Myocyte (in vitro differentiated cells): Measurements from ENCODE around the gene ELOVL2. TPM values are rescaled to one million over a fixed set of nuclear protein-coding genes. Genes with fewer than 3 reads are reported as not detected.
"Not testable (repeated sequence)": the region's sequence is repeated elsewhere in the genome, so short reads cannot be mapped to it uniquely, and the experiment has no call there.

Source experiments
- DNase-seq: peaks from one replicate; pipeline ENCODE4 v3.0.0-alpha.2; 2012; ENCODE audit warnings: low read depth
- total RNA-seq: library from RNA; depleted of rRNA; stranded (reverse); fragments of >200 nt; gene quantifications from 2 replicates; pipeline ENCODE4 v1.2.3, GENCODE V29; 2014

Gene ELOVL2
- total RNA-seq, 1 donor from 2014 or later, result 0.05 TPM

GRCh38 chr6:10984959-10985358 lies 59.1 kb downstream of the ELOVL2 start:
- DNase-seq, result not testable (repeated sequence)

GRCh38 chr6:10981409-10981808 lies 62.7 kb downstream of the ELOVL2 start:
- no peak for DNase-seq

- DNase-seq, result no peak
These were observed 64.5 kb downstream of the ELOVL2 start for GRCh38 chr6:10979603-10980002.

GRCh38 chr6:10977231-10977968 lies 66.7 kb downstream of the ELOVL2 start:
- DNase-seq, result no peak

- DNase-seq, result no peak
These were observed 67.5 kb downstream of the ELOVL2 start for GRCh38 chr6:10976571-10976970.

- DNase-seq, result no peak
These were observed 71.9 kb downstream of the ELOVL2 start for GRCh38 chr6:10972196-10972595.

GRCh38 chr6:10970731-10971130 lies 73.4 kb downstream of the ELOVL2 start:
- no peak for DNase-seq

GRCh38 chr6:10968776-10969175 lies 75.3 kb downstream of the ELOVL2 start:
- no peak for DNase-seq

GRCh38 chr6:10964684-10965083 lies 79.4 kb downstream of the ELOVL2 start:
- DNase-seq, result no peak

GRCh38 chr6:10963113-10963512 lies 81.0 kb downstream of the ELOVL2 start:
- DNase-seq, result no peak

GRCh38 chr6:10962673-10963072 lies 81.4 kb downstream of the ELOVL2 start:
- DNase-seq, result peak; percentile 15

- DNase-seq, result no peak
These were observed 82.3 kb downstream of the ELOVL2 start for GRCh38 chr6:10961837-10962236.

- no peak for DNase-seq
These were observed 83.9 kb downstream of the ELOVL2 start for GRCh38 chr6:10960171-10960570.

GRCh38 chr6:10957414-10957886 lies 86.7 kb downstream of the ELOVL2 start:
- DNase-seq, result no peak

GRCh38 chr6:10956776-10957175 lies 87.3 kb downstream of the ELOVL2 start:
- no peak for DNase-seq

GRCh38 chr6:10954590-10955010 lies 89.5 kb downstream of the ELOVL2 start:
- DNase-seq, result peak; percentile 81

GRCh38 chr6:10951675-10952282 lies 92.3 kb downstream of the ELOVL2 start:
- DNase-seq, result peak; percentile 52

- no peak for DNase-seq
These were observed 94.3 kb downstream of the ELOVL2 start for GRCh38 chr6:10949579-10950490.

GRCh38 chr6:10947966-10948365 lies 96.1 kb downstream of the ELOVL2 start:
- no peak for DNase-seq

GRCh38 chr6:10945845-10946244 lies 98.3 kb downstream of the ELOVL2 start:
- no peak for DNase-seq

GRCh38 chr6:10939840-10940239 lies 104.3 kb downstream of the ELOVL2 start:
- DNase-seq, result no peak

- DNase-seq, result no peak
These were observed 111.0 kb downstream of the ELOVL2 start for GRCh38 chr6:10933126-10933525.
